ENCODE measurements around the gene EIF5. TPM values are rescaled to one million over a fixed set of nuclear protein-coding genes. Genes with fewer than 3 reads are reported as not detected.

EIF5 gene
- polyA plus RNA-seq, 1 donor (not counting 4 experiments of a cell fraction or from before 2014, with no cell fraction given), result 221 TPM

GRCh38 chr14:103380719-103381377 lies 46.8 kb downstream of the EIF5 start:
- Histone ChIP-seq H3K4me3 (ENCODE audit: control insufficient read depth in 2 of 3, extremely low read depth in 1 of 3, insufficient read depth in 2 of 3, low read depth in 1 of 3, low read length in 3 of 3) (no peak overlapping the region), H3K9me3 (ENCODE audit: control insufficient read depth, low read depth, low read length) (no peaks in the 10 kb centered on the region), H3K79me2 (ENCODE audit: control insufficient read depth, insufficient read depth, low read length) (peaks cover 16% of the 10 kb centered on the region), H3K4me1 (ENCODE audit: control insufficient read depth, extremely low read depth, insufficient read depth, low read length) (peaks cover 17% of the 10 kb centered on the region), H3K27ac (ENCODE audit: control insufficient read depth, insufficient read depth, low read length) (no peak overlapping the region), H3K36me3 (ENCODE audit: control insufficient read depth in 2 of 2, extremely low read depth in 1 of 2, insufficient read depth in 2 of 2, low read length in 2 of 2) (no peaks in the 10 kb centered on the region), H2AFZ (ENCODE audit: control insufficient read depth, low read length) (no peak overlapping the region), H3K27me3 (ENCODE audit: control insufficient read depth, extremely low read depth, insufficient read depth, low read length) (no peaks in the 10 kb centered on the region), H3K9me1 (ENCODE audit: control insufficient read depth, extremely low read depth, insufficient read depth, low read length) (peaks cover 2% of the 10 kb centered on the region), H3K4me2 (ENCODE audit: control insufficient read depth, extremely low read depth, insufficient read depth, low read depth, low read length) (no peak overlapping the region), H3K9ac (ENCODE audit: control insufficient read depth, extremely low read depth, insufficient read depth, low read length) (no peak overlapping the region), H4K20me1 (ENCODE audit: control insufficient read depth, extremely low read depth, insufficient read depth, low read length) (no peaks in the 10 kb centered on the region)
- FAIRE-seq, result no peak
- dilution Hi-C loops (cut with MboI; ENCODE audit: extremely low pct_ligation_motif_present, low sequenced_read_pairs), result no loop called here
- DNase-seq (ENCODE audit: low read depth, low spot score), result no peak
- no peak for TF ChIP-seq EZH2 (IDR thresholded peaks at IDR 0.05; ENCODE audit: low read length)
- TF ChIP-seq CTCF (optimal IDR thresholded peaks at IDR 0.05 in 1 of 3, IDR thresholded peaks at IDR 0.05 in 1 of 3, conservative IDR thresholded peaks at IDR 0.05 in 1 of 3; ENCODE audit: extremely low read depth in 1 of 3, insufficient read depth in 2 of 3, low read length in 3 of 3), result no peak

GRCh38 chr14:103382376-103382775 lies 48.3 kb downstream of the EIF5 start:
- Histone ChIP-seq H2AFZ (ENCODE audit: control insufficient read depth, low read length) (peak overlapping the region; percentile 44), H3K4me1 (ENCODE audit: control insufficient read depth, extremely low read depth, insufficient read depth, low read length) (peaks cover 17% of the 10 kb centered on the region), H4K20me1 (ENCODE audit: control insufficient read depth, extremely low read depth, insufficient read depth, low read length) (no peaks in the 10 kb centered on the region), H3K27me3 (ENCODE audit: control insufficient read depth, extremely low read depth, insufficient read depth, low read length) (no peaks in the 10 kb centered on the region), H3K27ac (ENCODE audit: control insufficient read depth, insufficient read depth, low read length) (peak overlapping the region; percentile 39), H3K4me3 (ENCODE audit: control insufficient read depth in 2 of 3, extremely low read depth in 1 of 3, insufficient read depth in 2 of 3, low read depth in 1 of 3, low read length in 3 of 3) (no peak overlapping the region), H3K9me3 (ENCODE audit: control insufficient read depth, low read depth, low read length) (no peaks in the 10 kb centered on the region), H3K79me2 (ENCODE audit: control insufficient read depth, insufficient read depth, low read length) (peaks cover 31% of the 10 kb centered on the region), H3K9me1 (ENCODE audit: control insufficient read depth, extremely low read depth, insufficient read depth, low read length) (peaks cover 2% of the 10 kb centered on the region), H3K9ac (ENCODE audit: control insufficient read depth, extremely low read depth, insufficient read depth, low read length) (no peak overlapping the region), H3K36me3 (ENCODE audit: control insufficient read depth in 2 of 2, extremely low read depth in 1 of 2, insufficient read depth in 2 of 2, low read length in 2 of 2) (peaks cover 0 to 1% of the 10 kb centered on the region in 2 experiments), H3K4me2 (ENCODE audit: control insufficient read depth, extremely low read depth, insufficient read depth, low read depth, low read length) (peak overlapping the region; percentile 46)
- dilution Hi-C loops (cut with MboI; ENCODE audit: extremely low pct_ligation_motif_present, low sequenced_read_pairs), result no loop called here
- peak; percentile 64 for DNase-seq (ENCODE audit: low read depth, low spot score)
- TF ChIP-seq EZH2 (IDR thresholded peaks at IDR 0.05; ENCODE audit: low read length) (no peak), CTCF (optimal IDR thresholded peaks at IDR 0.05 in 1 of 3, IDR thresholded peaks at IDR 0.05 in 1 of 3, conservative IDR thresholded peaks at IDR 0.05 in 1 of 3; ENCODE audit: extremely low read depth in 1 of 3, insufficient read depth in 2 of 3, low read length in 3 of 3) (no peak)
- FAIRE-seq, result peak; percentile 61

All from keratinocyte (primary cell).